HFFc6 (cell line): ENCODE measurements around the gene ZNF248. TPM values are rescaled to one million over a fixed set of nuclear protein-coding genes. Genes with fewer than 3 reads are reported as not detected.
A peak's percentile ranks its signal among the peaks of the same experiment; 100 is the strongest.

Experiments
- DNase-seq: peaks from one replicate; pipeline ENCODE4 v3.0.0-alpha.2; 2018
- H3K27ac Mint-ChIP-seq: 2 replicates; pipeline ENCODE4 v1.8.0; 2020; ENCODE audit warnings: mild to moderate bottlenecking, mixed read lengths
- H3K27me3 Mint-ChIP-seq: 2 replicates; pipeline ENCODE4 v1.8.0; 2021; ENCODE audit warnings: mild to moderate bottlenecking, moderate library complexity, mixed read lengths; ENCODE audit not compliant: insufficient read depth
- H3K36me3 Mint-ChIP-seq: 2 replicates; pipeline ENCODE4 v1.8.0; 2021; ENCODE audit warnings: low read depth, mixed read lengths
- H3K4me1 Mint-ChIP-seq: 2 replicates; pipeline ENCODE4 v1.8.0; 2020; ENCODE audit warnings: low read depth, mixed read lengths
- H3K4me3 Mint-ChIP-seq: 2 replicates; pipeline ENCODE4 v1.8.0; 2020; ENCODE audit warnings: mild to moderate bottlenecking, moderate library complexity, mixed read lengths
- H3K9me3 Mint-ChIP-seq: 2 replicates; pipeline ENCODE4 v1.8.0; 2020; ENCODE audit warnings: mild to moderate bottlenecking, mixed read lengths
- CTCF ChIP-seq: fragments of 200-600 bp; sonication (generic); IDR thresholded peaks from 2 replicates; pipeline ENCODE4 v1.5.0; 2021; ENCODE audit warnings: antibody characterized with exemption, mild to moderate bottlenecking
- total RNA-seq, 6 experiments: library from RNA; stranded (reverse); fragmentation: NEBNext Ultra II Directional; extraction: Animal tissue kit (Norgen Biotek cat#: 25700); gene quantifications; 2 replicates in 1 of 6; 3 replicates in 5 of 6; pipeline ENCODE4 v1.2.3, GENCODE V29; 2021

The ZNF248 gene
- total RNA-seq, 6 experiments from 2014 or later = 3.9 to 6.3 (median 5.2) TPM

GRCh38 chr10:37762287-37762686 lies 95.1 kb downstream of the ZNF248 start:
- Mint-ChIP-seq H3K9me3 (peaks cover 37% of the 10 kb centered on the region), H3K27ac (no peak overlapping the region), H3K27me3 (no peaks in the 10 kb centered on the region; the same call in 1 of the 2 replicates), H3K4me3 (no peak overlapping the region), H3K36me3 (0 out of 2 replicates have a peak, but pooled peaks cover 5% of the 10 kb centered on the region), H3K4me1 (no peaks in the 10 kb centered on the region)
- DNase-seq = no peak
- TF ChIP-seq CTCF = no peak

DNA sequence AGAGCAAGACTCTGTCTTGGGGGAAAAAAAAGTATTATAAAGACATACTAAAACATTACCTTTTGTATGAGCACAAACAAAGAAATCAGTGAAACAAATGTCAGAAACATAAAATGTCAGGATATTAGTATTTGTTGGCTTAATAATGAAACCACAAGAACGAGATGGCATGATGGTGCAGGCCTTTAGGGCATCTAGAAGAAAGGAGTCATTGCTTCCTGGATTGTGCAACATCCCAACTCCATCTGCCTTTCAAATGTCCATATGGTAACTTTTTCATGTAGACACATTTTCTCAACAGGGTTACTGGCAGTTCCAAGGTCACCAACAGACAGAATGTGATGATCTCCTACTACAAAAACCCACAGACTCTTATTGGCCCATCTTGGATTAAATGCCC lies 96.6 kb downstream of the ZNF248 start:
- H3K27ac Mint-ChIP-seq = no peak overlapping the region
- H3K4me1 Mint-ChIP-seq = no peaks in the 10 kb centered on the region
- H3K36me3 Mint-ChIP-seq = no peaks in the 10 kb centered on the region
- no peak overlapping the region for H3K4me3 Mint-ChIP-seq
- no peak for DNase-seq
- no peaks in the 10 kb centered on the region; the same call in 1 of the 2 replicates for H3K27me3 Mint-ChIP-seq
- no peak for TF ChIP-seq CTCF
- peaks cover 34% of the 10 kb centered on the region for H3K9me3 Mint-ChIP-seq

DNA sequence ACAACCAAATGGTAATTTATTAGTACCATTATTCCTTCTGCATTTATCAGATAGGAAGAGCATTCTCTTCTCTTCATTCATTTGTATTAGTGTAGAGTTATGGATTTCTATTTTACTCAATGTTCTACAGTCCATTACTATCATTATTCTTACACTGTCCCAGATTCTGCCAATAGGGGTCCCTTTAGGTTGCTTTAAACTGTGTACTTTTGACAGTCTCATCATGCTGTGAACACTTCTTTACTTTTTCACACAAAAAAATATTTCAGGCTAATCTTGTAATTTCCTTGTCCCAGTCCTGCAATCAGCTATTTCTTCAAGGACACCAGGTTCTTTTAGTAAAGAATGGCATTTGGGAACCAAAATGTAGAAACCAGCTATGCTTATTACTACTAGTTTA lies 99.3 kb downstream of the ZNF248 start:
- no peak for TF ChIP-seq CTCF
- Mint-ChIP-seq H3K4me1 (no peaks in the 10 kb centered on the region), H3K27me3 (no peaks in the 10 kb centered on the region; the same call in 1 of the 2 replicates), H3K27ac (no peak overlapping the region), H3K36me3 (no peaks in the 10 kb centered on the region), H3K4me3 (no peak overlapping the region), H3K9me3 (peaks cover 14% of the 10 kb centered on the region)
- no peak for DNase-seq

- Mint-ChIP-seq H3K4me1 (no peaks in the 10 kb centered on the region), H3K36me3 (no peaks in the 10 kb centered on the region), H3K27ac (no peak overlapping the region), H3K27me3 (no peaks in the 10 kb centered on the region), H3K9me3 (peaks cover 10% of the 10 kb centered on the region; the same call in 1 of the 2 replicates), H3K4me3 (no peak overlapping the region)
- peak; percentile 4 for DNase-seq
- TF ChIP-seq CTCF = peak; percentile 71
Observed at GRCh38 chr10:37754538-37755323, 102.7 kb downstream of the ZNF248 start.

DNA sequence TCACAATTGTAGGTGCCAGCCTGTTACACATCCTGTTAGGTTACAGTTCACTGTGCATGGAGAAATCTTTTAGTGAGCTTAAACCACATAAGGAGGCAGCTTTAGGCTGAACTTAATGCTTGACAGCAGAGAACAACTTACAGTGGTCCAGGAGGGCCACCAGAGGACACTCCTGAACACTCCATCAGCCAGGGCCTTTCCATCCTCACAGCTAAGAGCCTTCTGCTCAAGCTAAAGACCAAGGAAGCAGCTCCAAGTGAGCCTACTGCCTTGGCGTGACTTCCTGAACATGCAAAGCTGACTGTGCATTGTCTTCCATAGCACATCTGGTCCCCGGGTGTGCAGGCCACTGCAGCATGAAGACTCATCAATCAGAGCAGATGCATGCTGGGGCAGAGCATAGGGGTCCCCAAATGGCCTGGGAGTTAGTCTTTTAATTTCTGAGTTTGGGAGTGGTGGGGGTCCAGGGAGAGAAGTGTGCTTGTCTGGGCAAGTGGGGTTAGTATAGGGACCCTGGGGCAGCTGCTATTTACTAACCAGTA lies 105.0 kb downstream of the ZNF248 start:
- Mint-ChIP-seq H3K9me3 (peaks cover 18% of the 10 kb centered on the region), H3K4me1 (no peaks in the 10 kb centered on the region), H3K36me3 (no peaks in the 10 kb centered on the region), H3K27me3 (no peaks in the 10 kb centered on the region), H3K4me3 (no peak overlapping the region), H3K27ac (no peak overlapping the region)
- no peak for TF ChIP-seq CTCF
- no peak for DNase-seq
